Fibroblast of lung (primary cell): Measurements from ENCODE around the gene ADORA2B. TPM values are rescaled to one million over a fixed set of nuclear protein-coding genes. Genes with fewer than 3 reads are reported as not detected.
"Not testable (repeated sequence)": the region's sequence is repeated elsewhere in the genome, so short reads cannot be mapped to it uniquely, and the experiment has no call there.

Experiments used
- DNase-seq, 2 donors: peaks; one replicate each; pipeline versions ENCODE4 v3.0.0 to v3.0.0-alpha.2; 2010; ENCODE audit warnings: low read depth in 2 of 2
- H2AFZ ChIP-seq: 2 replicates; pipeline ENCODE4 v1.5.1; 2012; ENCODE audit warnings: low read length, control low read depth, inconsistent platforms
- H3K27ac ChIP-seq: 2 replicates; pipeline ENCODE4 v1.5.1; 2011; ENCODE audit warnings: low read length, control low read depth; ENCODE audit not compliant: insufficient read depth
- H3K27me3 ChIP-seq: 2 replicates; pipeline ENCODE4 v1.5.1; 2011; ENCODE audit warnings: mild to moderate bottlenecking, low read length; ENCODE audit not compliant: control insufficient read depth, insufficient read depth
- H3K36me3 ChIP-seq: 2 replicates; pipeline ENCODE4 v1.5.1; 2011; ENCODE audit warnings: low read length; ENCODE audit not compliant: control insufficient read depth, insufficient read depth
- H3K4me1 ChIP-seq: 2 replicates; pipeline ENCODE4 v1.5.1; 2011; ENCODE audit warnings: low read length; ENCODE audit not compliant: control insufficient read depth, insufficient read depth; ENCODE audit errors: extremely low read depth
- H3K4me2 ChIP-seq: 2 replicates; pipeline ENCODE4 v1.5.1; 2011; ENCODE audit warnings: low read length, control low read depth; ENCODE audit not compliant: insufficient read depth; ENCODE audit errors: extremely low read depth
- H3K4me3 ChIP-seq, 4 experiments: fragments of 200-600 bp in 1 of 4; sonication (generic) in 1 of 4; replicated peaks in 1 of 4; 2 replicates each; pipeline ENCODE4 v1.5.1; 2011 to 2016; ENCODE audit warnings: low read length in 4 of 4, low read depth in 3 of 4, mild to moderate bottlenecking in 3 of 4, control low read depth in 2 of 4, inconsistent platforms in 1 of 4, mixed read lengths in 1 of 4; ENCODE audit not compliant: insufficient read depth in 1 of 4; ENCODE audit errors: control extremely low read depth in 1 of 4
- H3K79me2 ChIP-seq: 2 replicates; pipeline ENCODE4 v1.5.1; 2012; ENCODE audit warnings: mild to moderate bottlenecking, low read length, inconsistent platforms; ENCODE audit not compliant: control insufficient read depth, insufficient read depth
- H3K9ac ChIP-seq: 2 replicates; pipeline ENCODE4 v1.5.1; 2011; ENCODE audit warnings: mild to moderate bottlenecking, low read length, control low read depth; ENCODE audit not compliant: insufficient read depth
- H3K9me3 ChIP-seq: 2 replicates; pipeline ENCODE4 v1.5.1; 2012; ENCODE audit warnings: low read depth, low read length; ENCODE audit not compliant: control insufficient read depth, insufficient read depth
- H4K20me1 ChIP-seq: 2 replicates; pipeline ENCODE4 v1.5.1; 2011; ENCODE audit warnings: low read length; ENCODE audit not compliant: control insufficient read depth, insufficient read depth; ENCODE audit errors: extremely low read depth
- CTCF ChIP-seq, 2 donors: IDR thresholded peaks in 1 of 2; conservative IDR thresholded peaks in 1 of 2; 1 replicate in 1 of 2; 2 replicates in 1 of 2; pipeline ENCODE4 v1.5.1; 2011 to 2012; ENCODE audit warnings: low read length in 2 of 2, control low read depth in 1 of 2, inconsistent platforms in 1 of 2, low read depth in 1 of 2, mild to moderate bottlenecking in 1 of 2
- EZH2 ChIP-seq: IDR thresholded peaks from 2 replicates; pipeline ENCODE4 v1.5.1; 2012; ENCODE audit warnings: low read length, control low read depth, mild to moderate bottlenecking; ENCODE audit errors: missing control alignments
- polyA plus RNA-seq, 2 donors: library from polyadenylated mRNA; depleted of rRNA in 1 of 2; stranded (reverse) in 1 of 2; unstranded in 1 of 2; fragments of >200 nt; gene quantifications; 2 replicates each; pipeline ENCODE4 v1.2.1, GENCODE V29; 2011 to 2012; ENCODE audit warnings: missing spikeins in 1 of 2
- total RNA-seq: library from RNA; depleted of rRNA; stranded (reverse); fragments of >200 nt; gene quantifications from 2 replicates; pipeline ENCODE4 v1.2.1, GENCODE V29; 2014

ADORA2B gene
- total and polyA plus RNA-seq, 2 donors (not counting 1 experiment from before 2014, with no cell fraction given): 3.1 to 17.2 TPM

DNA sequence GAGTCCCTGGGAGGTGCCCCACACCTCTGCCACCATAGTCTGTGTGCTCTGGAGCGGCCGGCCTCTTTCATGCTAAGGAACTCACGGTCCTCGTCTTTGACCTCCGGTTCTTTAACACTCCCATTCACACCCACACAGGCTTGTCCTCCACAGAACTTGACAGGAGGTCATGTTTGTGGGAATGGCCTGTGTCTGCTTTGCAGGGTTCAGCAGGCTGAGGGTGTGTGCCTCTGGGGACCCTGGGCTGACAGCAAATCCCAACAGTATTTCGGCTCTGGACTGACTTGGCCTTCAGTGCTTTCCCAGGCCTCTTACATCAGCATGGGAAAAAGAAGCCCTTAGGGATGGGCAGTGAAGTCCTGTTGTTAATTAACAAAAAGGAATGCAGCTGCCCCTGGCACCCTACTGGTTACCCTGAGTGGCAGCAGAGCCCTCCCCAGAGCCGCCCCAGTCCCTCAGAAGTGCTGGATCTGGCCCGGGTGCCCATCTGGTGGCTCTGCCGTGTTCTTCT lies 35.4 kb upstream of the ADORA2B start:
- Histone ChIP-seq H3K79me2 (no peaks in the 10 kb centered on the region), H3K9me3 (no peaks in the 10 kb centered on the region), H3K27ac (no peak overlapping the region), H3K4me2 (no peak overlapping the region), H3K4me3 (no peak overlapping the region), H3K4me1 (no peaks in the 10 kb centered on the region), H2AFZ (no peak overlapping the region), H4K20me1 (no peaks in the 10 kb centered on the region), H3K27me3 (no peaks in the 10 kb centered on the region), H3K9ac (no peak overlapping the region), H3K36me3 (no peaks in the 10 kb centered on the region)
- TF ChIP-seq CTCF (conservative IDR thresholded peaks at IDR 0.05 in 1 of 2, IDR thresholded peaks at IDR 0.05 in 1 of 2; ENCODE audit: low read depth in 1 of 2, low read length in 2 of 2) (no peak), EZH2 (no peak)
- DNase-seq: no peak

- TF ChIP-seq EZH2 (no peak), CTCF (conservative IDR thresholded peaks at IDR 0.05 in 1 of 2, IDR thresholded peaks at IDR 0.05 in 1 of 2; ENCODE audit: low read depth in 1 of 2, low read length in 2 of 2) (no peak)
- peak in 1 of 2 donors; percentile 10 for DNase-seq
Measured at GRCh38 chr17:15910791-15911190, 34.1 kb upstream of the ADORA2B start.

GRCh38 chr17:15911701-15912100 lies 33.2 kb upstream of the ADORA2B start:
- H3K9ac ChIP-seq, H3K4me1 ChIP-seq, H3K36me3 ChIP-seq, H3K4me3 ChIP-seq, H3K4me2 ChIP-seq, H3K27me3 ChIP-seq, H3K9me3 ChIP-seq, H4K20me1 ChIP-seq, DNase-seq, H2AFZ ChIP-seq, H3K27ac ChIP-seq, H3K79me2 ChIP-seq: not testable (repeated sequence)

More at GRCh38 chr17:15910791-15911190, 34.1 kb upstream of the ADORA2B start:
- no peak overlapping the region for H3K9ac ChIP-seq
- H3K4me2 ChIP-seq: no peak overlapping the region
- H3K27ac ChIP-seq: no peak overlapping the region
- no peaks in the 10 kb centered on the region for H3K9me3 ChIP-seq
- H3K36me3 ChIP-seq: no peaks in the 10 kb centered on the region
- no peak overlapping the region for H2AFZ ChIP-seq
- H4K20me1 ChIP-seq: no peaks in the 10 kb centered on the region
- H3K4me1 ChIP-seq: no peaks in the 10 kb centered on the region
- H3K79me2 ChIP-seq: no peaks in the 10 kb centered on the region
- H3K27me3 ChIP-seq: no peaks in the 10 kb centered on the region
- H3K4me3 ChIP-seq: no peak overlapping the region
